RWPE1 (cell line): Measurements from ENCODE around the gene CDHR3.

ENCODE experiments used
- CTCF ChIA-PET: fragments of 350-600 bp; sonication (Branson Sonifier 250); formaldehyde crosslinking; extraction: SDS; loops from one replicate; lab custom pipeline; 2021; lab: Yijun Ruan, JAX
- POLR2A ChIA-PET: fragments of 400-600 bp; formaldehyde crosslinking; extraction: SDS; loops from one replicate; lab custom pipeline; 2020; ENCODE audit warnings: antibody characterized with exemption; ENCODE audit not compliant: low non-redundant PET; lab: Yijun Ruan, JAX
- DNase-seq: peaks from one replicate; pipeline ENCODE4 v3.0.0; 2012; ENCODE audit warnings: low spot score
- H3K27ac ChIP-seq: fragments of 450-650 bp; 2 replicates; pipeline ENCODE4 v1.5.1; 2017
- TF ChIP-seq, protein P1 (sequence below): fragments of 450-650 bp; conservative IDR thresholded peaks from 2 replicates; pipeline ENCODE4 v1.5.1; 2017; ENCODE audit warnings: low read depth, mild to moderate bottlenecking

The CDHR3 gene

DNA sequence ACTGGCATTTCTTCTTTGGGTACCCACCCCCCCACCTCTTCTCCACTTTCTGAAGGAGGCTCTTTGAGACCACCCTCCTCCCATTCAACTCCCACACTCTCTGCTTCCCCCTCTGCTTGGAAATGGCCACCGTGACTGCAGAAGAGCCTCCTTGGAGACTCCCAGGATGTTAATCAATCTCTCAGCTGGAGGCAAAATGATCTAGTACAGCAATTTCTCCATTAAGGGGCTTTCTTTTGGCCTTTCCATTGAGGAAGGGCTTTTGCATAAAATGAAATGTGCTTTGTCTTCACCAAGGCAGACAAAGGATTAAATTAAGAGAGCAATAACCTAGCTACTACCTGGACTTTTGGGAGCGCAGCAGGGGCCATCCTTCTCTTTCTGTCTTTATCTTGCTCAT lies 26.1 kb downstream of the CDHR3 start:
- H3K27ac ChIP-seq: no peak overlapping the region
- CTCF ChIA-PET: no interaction called here
- TF ChIP-seq, protein P1, sequence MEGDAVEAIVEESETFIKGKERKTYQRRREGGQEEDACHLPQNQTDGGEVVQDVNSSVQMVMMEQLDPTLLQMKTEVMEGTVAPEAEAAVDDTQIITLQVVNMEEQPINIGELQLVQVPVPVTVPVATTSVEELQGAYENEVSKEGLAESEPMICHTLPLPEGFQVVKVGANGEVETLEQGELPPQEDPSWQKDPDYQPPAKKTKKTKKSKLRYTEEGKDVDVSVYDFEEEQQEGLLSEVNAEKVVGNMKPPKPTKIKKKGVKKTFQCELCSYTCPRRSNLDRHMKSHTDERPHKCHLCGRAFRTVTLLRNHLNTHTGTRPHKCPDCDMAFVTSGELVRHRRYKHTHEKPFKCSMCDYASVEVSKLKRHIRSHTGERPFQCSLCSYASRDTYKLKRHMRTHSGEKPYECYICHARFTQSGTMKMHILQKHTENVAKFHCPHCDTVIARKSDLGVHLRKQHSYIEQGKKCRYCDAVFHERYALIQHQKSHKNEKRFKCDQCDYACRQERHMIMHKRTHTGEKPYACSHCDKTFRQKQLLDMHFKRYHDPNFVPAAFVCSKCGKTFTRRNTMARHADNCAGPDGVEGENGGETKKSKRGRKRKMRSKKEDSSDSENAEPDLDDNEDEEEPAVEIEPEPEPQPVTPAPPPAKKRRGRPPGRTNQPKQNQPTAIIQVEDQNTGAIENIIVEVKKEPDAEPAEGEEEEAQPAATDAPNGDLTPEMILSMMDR: no peak
- POLR2A ChIA-PET: no interaction called here
- no peak for DNase-seq

DNA sequence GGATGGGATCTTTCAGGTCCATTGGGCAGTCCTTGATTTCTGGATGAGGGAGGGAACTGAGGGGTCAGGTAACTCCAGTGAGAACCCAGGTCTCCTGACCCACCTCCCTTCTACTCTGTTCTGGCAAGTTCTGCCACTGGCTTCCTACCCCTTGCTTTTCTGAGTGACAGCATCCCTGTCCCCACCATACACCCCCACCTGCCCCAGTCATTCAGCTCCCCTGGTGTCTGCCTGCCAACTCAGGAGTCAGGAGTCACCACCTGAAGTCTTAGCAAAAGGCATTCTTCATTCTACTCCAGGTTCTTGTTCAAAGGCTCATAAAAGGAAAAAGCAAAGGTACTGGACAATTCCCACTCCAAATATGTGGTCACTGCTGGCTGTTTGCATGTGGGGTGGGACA lies 26.6 kb downstream of the CDHR3 start:
- ChIA-PET POLR2A (no interaction called here), CTCF (no interaction called here)
- H3K27ac ChIP-seq: no peak overlapping the region
- TF ChIP-seq, protein P1: no peak
- DNase-seq: no peak

DNA sequence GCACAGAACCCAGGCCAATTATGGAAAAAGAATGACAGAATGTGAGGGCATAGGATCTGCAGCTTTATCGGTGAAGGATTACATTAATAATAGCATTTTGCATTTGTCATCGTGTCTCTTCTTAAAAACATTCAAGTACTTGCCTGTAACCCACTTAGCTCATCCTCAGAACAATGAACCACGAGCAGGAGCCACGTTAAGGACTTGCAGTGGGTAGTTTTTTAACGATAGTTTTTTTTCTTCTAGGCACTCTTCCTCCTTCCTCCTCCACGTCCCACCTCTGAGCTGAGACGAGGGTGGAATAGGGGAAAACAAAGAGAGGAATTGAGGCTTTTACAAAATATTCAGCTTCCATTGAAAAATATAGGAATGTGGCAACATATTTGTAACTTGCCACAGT lies 27.1 kb downstream of the CDHR3 start:
- TF ChIP-seq, protein P1: no peak
- no peak for DNase-seq
- ChIA-PET POLR2A (no interaction called here), CTCF (interaction anchor here (0.7 kb wide), 2 partner anchors 36 to 164 kb away, joined by 4 read pairs; no protein-coding TSS in a partner anchor)
- no peak overlapping the region for H3K27ac ChIP-seq

DNA sequence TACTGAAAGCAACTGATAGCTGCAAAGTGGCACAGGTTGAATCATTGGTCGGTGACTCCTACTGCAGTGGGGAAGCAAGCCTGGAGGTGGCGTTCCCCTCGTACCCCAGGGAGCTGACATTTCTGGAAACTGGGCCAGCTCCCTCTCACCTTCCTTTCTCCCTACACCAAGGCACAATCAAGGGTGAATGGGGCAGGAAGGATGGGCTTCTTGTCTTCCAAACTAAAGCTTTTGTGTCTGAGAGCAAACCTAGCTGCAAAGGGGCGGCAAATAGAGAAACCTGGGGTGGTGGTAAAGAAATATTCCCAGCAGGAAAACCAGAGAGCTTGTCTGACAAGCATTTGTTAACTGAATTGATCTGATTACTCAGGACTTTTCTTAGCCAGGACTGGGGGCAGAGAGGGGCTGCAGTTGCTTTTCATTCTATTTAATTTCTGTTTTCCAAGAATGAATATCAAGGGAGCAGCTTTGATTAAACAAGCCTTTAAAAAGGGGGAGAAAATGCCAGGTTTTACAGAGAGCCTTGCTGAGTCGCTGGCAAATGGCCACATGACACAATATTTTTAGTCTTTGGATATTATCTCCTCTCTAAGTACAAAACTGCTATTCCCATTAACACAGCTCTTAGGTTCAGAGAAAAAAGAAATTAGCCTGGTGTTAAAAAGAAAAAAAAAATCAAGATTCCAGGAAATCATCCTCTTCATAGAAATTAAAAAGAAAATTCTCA lies 27.8 kb downstream of the CDHR3 start:
- ChIA-PET CTCF (interaction anchor here (0.7 kb wide), 2 partner anchors 35 to 163 kb away, joined by 4 read pairs; no protein-coding TSS in a partner anchor), POLR2A (no interaction called here)
- no peak overlapping the region for H3K27ac ChIP-seq
- no peak for DNase-seq
- TF ChIP-seq, protein P1: no peak

DNA sequence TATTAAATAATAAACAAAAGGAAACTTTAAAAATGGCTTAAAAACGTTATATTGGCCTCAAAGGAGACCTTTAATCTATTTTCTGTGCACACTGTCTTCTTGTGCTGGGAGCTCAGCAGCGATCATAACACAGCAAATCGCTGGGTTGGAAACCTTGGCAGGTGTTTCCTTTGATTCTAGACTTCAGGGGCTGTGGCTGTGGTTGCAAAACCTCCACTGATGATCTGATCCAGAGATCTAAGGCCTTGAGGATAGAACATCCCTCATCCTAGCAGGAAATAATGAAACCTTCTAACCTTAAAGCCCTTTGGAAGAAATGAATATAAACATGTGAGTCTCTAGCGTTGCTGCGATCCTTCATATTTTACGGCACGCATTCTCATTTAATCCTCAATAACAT lies 29.8 kb downstream of the CDHR3 start:
- TF ChIP-seq, protein P1: no peak
- POLR2A ChIA-PET: no interaction called here
- CTCF ChIA-PET: no interaction called here
- no peak for DNase-seq
- H3K27ac ChIP-seq: no peak overlapping the region

DNA sequence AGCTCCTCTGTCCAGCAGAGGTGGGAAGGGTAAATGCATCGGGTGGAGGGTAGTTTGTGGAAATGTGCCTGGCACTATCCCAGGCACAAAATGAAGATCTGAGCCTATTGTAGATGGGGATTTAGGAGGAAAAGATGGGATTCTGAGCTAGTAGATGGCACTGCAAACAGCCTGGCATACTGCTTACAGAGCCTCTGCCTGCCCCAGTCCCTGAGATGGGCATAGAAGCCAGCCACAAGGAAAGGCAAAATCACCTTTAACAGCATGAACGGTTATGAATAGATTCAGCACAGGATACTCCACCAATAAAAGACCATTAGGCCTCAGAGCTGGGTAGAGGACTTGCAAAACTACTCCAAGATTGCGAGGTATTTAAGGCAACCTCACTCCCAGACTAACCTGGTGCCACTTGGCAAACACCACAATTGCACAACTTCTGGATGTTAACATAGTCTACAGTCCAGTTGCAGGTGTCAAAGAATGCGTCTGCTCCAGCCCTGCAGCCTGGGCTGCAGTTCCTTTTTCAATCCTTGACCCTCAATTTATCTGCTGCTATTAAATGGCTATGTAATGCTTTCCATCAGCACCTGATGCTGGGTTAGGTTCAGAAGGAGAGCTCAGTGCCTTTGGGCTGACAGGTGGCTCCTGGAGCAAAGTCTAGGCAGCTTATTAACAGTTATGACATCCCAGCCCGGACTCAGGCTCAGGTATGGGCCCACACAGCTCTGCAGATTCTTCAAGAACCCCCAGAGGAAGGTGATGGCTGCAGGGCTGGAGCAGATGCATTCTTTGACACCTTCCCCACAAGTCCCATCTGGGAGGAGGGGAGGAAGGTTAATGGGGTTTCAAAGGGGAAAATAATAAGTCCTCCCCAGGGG lies 34.0 kb downstream of the CDHR3 start:
- CTCF ChIA-PET: no interaction called here

More for the DNA sequence above, 34.0 kb downstream of the CDHR3 start:
- no peak overlapping the region for H3K27ac ChIP-seq
- POLR2A ChIA-PET: no interaction called here
- no peak for DNase-seq
- TF ChIP-seq, protein P1: no peak
